Naive thymus-derived CD4-positive, alpha-beta T cell (primary cell): ENCODE measurements around the gene GPRC5A. TPM values are rescaled to one million over a fixed set of nuclear protein-coding genes. Genes with fewer than 3 reads are reported as not detected.
A peak's percentile ranks its signal among the peaks of the same experiment; 100 is the strongest.

Experiments used
- ATAC-seq: fragments of 150-1000 bp; cut with Tn5 transposase; 2 replicates; pipeline ENCODE4 v1.10.0; 2021; ENCODE audit warnings: mild to moderate bottlenecking, moderate library complexity
- CTCF ChIA-PET: fragments of 350-600 bp; sonication (Branson Sonifier 250); formaldehyde crosslinking; loops from one replicate; lab custom pipeline; 2021; ENCODE audit warnings: antibody characterized with exemption; lab: Charles Lee
- POLR2A ChIA-PET: fragments of 350-600 bp; sonication (Branson Sonifier 250); formaldehyde crosslinking; loops from one replicate; lab custom pipeline; 2021; ENCODE audit warnings: antibody characterized with exemption, inconsistent platforms; lab: Charles Lee
- DNase-seq, 9 donors: peaks; one replicate each; pipeline versions ENCODE4 v3.0.0 to v3.0.0-alpha.2; 2020 to 2022; ENCODE audit warnings: mixed read lengths in 1 of 9
- H3K27ac ChIP-seq: one replicate; pipeline ENCODE4 v1.7.0; 2013; ENCODE audit warnings: mild to moderate bottlenecking, low read depth, low read length, moderate library complexity
- H3K27me3 ChIP-seq, 2 donors: one replicate each; pipeline ENCODE4 v1.7.0; 2013; ENCODE audit warnings: low read length in 2 of 2, mild to moderate bottlenecking in 2 of 2, moderate library complexity in 2 of 2; ENCODE audit not compliant: control insufficient read depth in 2 of 2, insufficient read depth in 2 of 2
- H3K36me3 ChIP-seq, 3 experiments: 1 replicate in 2 of 3; 2 replicates in 1 of 3; pipeline ENCODE4 v1.7.0; 2013; ENCODE audit warnings: low read length in 3 of 3, mild to moderate bottlenecking in 3 of 3, moderate library complexity in 1 of 3; ENCODE audit not compliant: insufficient read depth in 3 of 3, control insufficient read depth in 2 of 3
- H3K4me1 ChIP-seq, 2 donors: one replicate each; pipeline ENCODE4 v1.7.0; 2013; ENCODE audit warnings: low read length in 2 of 2, mild to moderate bottlenecking in 2 of 2, moderate library complexity in 1 of 2; ENCODE audit not compliant: control insufficient read depth in 2 of 2, insufficient read depth in 2 of 2
- H3K4me3 ChIP-seq: 2 replicates; pipeline ENCODE4 v1.7.0; 2013; ENCODE audit warnings: mild to moderate bottlenecking, low read length
- H3K9me3 ChIP-seq, 3 experiments: 1 replicate in 2 of 3; 2 replicates in 1 of 3; pipeline ENCODE4 v1.7.0; 2013; ENCODE audit warnings: low read length in 3 of 3; ENCODE audit not compliant: control insufficient read depth in 2 of 3
- H3K27ac Mint-ChIP-seq, 9 donors: one replicate each; pipeline ENCODE4 v1.8.0; 2020 to 2022; ENCODE audit warnings: mixed read lengths in 9 of 9, mild to moderate bottlenecking in 8 of 9, moderate library complexity in 5 of 9, inconsistent platforms in 2 of 9
- H3K27me3 Mint-ChIP-seq, 5 donors: one replicate each; pipeline ENCODE4 v1.8.0; 2021 to 2022; ENCODE audit warnings: mixed read lengths in 5 of 5, mild to moderate bottlenecking in 1 of 5
- H3K36me3 Mint-ChIP-seq, 5 donors: one replicate each; pipeline ENCODE4 v1.8.0; 2020 to 2022; ENCODE audit warnings: mixed read lengths in 5 of 5, mild to moderate bottlenecking in 3 of 5, inconsistent platforms in 1 of 5
- H3K4me1 Mint-ChIP-seq, 7 donors: one replicate each; pipeline ENCODE4 v1.8.0; 2020 to 2022; ENCODE audit warnings: mixed read lengths in 7 of 7, mild to moderate bottlenecking in 3 of 7, inconsistent platforms in 1 of 7
- H3K4me3 Mint-ChIP-seq, 10 donors: one replicate each; pipeline ENCODE4 v1.8.0; 2020 to 2022; ENCODE audit warnings: mild to moderate bottlenecking in 10 of 10, mixed read lengths in 10 of 10, moderate library complexity in 6 of 10, inconsistent platforms in 2 of 10
- H3K9me3 Mint-ChIP-seq, 11 donors: one replicate each; pipeline ENCODE4 v1.8.0; 2020 to 2022; ENCODE audit warnings: mixed read lengths in 11 of 11, mild to moderate bottlenecking in 4 of 11, inconsistent platforms in 1 of 11, moderate library complexity in 1 of 11
- intact Hi-C, 2 donors: fragments of 100-400 bp; cut with micrococcal nuclease; formaldehyde crosslinking; loops; one replicate each; pipeline ENCODE4 v1.15.1; 2023
- polyA plus RNA-seq, 2 donors: library from polyadenylated mRNA; unstranded; fragments of 300-500 nt; fragmentation: Illumina TruSeq; gene quantifications; one replicate each; pipeline ENCODE4 v1.2.3, GENCODE V29; 2021
- total RNA-seq, 6 experiments: library from RNA in 5 of 6; stranded (reverse) in 5 of 6; gene quantifications; 1 replicate in 5 of 6; 2 replicates in 1 of 6; pipeline ENCODE4 v1.2.3 and lab custom pipeline; 2021 to 2026

GPRC5A gene
- total and polyA plus RNA-seq, 7 experiments from 2014 or later = 0.05 to 0.93 (median 0.13) TPM; not detected in 2

DNA sequence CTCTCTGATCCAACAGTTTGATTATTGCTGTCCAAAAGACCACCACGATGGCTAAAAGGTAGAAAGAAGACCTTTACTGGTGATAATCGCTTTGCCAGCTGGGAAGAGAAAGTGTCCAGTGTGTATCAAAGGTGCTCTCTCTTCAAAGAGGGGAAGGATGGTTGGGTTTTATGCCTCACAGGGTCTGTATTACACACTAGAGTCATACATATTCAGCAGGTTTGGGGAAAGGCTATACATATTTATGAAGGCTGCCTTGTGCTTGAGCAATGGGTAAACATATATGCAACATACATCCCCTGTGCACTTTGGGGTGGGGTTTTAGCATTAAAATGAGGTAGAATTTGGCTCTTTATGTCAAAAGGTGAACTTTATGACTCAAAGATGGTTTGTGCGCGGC lies 42.4 kb downstream of the GPRC5A start:
- Histone ChIP-seq H3K4me3 (no peak overlapping the region), H3K27me3 (no peaks in the 10 kb centered on the region), H3K27ac (no peak overlapping the region), H3K4me1 (no peaks in the 10 kb centered on the region), H3K36me3 (no peaks in the 10 kb centered on the region), H3K9me3 (no peaks in the 10 kb centered on the region)
- ChIA-PET CTCF (interaction anchor here (0.6 to 0.7 kb wide), 2 partner anchors 8 to 338 kb away, joined by 3 read pairs; no protein-coding TSS in a partner anchor), POLR2A (no interaction called here)
- Mint-ChIP-seq H3K27ac (no peak overlapping the region), H3K27me3 (peaks cover 0 to 2% (median 0%) of the 10 kb centered on the region in 5 donors), H3K9me3 (no peaks in the 10 kb centered on the region), H3K4me1 (peaks cover 0 to 11% (median 0%) of the 10 kb centered on the region in 7 donors), H3K4me3 (no peak overlapping the region), H3K36me3 (peaks cover 0 to 5% (median 0%) of the 10 kb centered on the region in 5 donors)
- DNase-seq = no peak
- intact Hi-C loops = no loop called here
- no peak for ATAC-seq

DNA sequence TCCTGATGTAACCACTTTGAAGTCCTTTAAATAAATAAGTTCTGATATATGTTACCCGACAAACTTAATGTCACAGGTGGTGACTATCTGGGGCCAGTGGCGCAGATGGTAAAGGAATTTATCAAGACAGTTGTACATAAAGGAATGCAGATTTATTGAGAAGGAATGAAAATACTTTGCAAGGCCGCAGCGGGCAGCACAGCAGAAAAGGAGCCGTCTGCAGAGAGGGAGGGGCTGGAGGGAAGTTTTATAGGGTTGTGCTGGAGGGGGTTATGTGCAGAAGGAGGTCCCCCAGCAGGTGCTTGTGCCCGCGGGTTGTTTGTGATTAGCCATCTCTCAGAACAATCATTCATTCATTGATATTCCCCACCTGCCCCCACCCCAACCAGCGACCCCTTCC lies 43.2 kb downstream of the GPRC5A start:
- no peak overlapping the region for H3K27ac Mint-ChIP-seq

DNA sequence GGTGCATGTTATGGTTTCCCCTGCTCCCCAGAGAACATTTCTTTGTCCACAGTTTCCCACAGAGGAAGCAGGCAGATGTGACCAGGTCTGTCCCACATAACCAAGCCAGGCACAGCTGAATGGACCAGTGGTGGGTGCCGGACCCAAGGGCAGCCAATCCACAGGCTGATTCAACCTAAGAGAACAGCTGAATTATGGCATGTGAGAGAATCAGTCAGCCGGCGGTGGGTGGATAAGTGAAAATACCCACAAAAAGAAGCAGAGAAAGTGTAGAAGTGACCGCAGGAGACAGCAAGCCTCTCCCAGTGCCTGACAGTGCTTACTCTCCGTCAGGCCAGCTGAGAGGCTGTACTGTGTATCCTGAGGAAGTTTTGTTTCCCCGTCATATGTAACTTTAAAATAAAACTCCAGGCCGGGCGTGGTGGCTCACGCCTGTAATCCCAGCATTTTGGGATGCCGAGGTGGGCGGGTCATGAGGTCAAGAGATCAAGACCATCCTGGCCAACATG lies 45.7 kb downstream of the GPRC5A start:
- ATAC-seq (no peak), DNase-seq (no peak)
- Mint-ChIP-seq H3K4me1 (peaks cover 0 to 3% (median 0%) of the 10 kb centered on the region in 7 donors), H3K27ac (no peak overlapping the region), H3K4me3 (no peak overlapping the region), H3K27me3 (peaks cover 0 to 2% (median 0%) of the 10 kb centered on the region in 5 donors), H3K9me3 (no peaks in the 10 kb centered on the region), H3K36me3 (no peaks in the 10 kb centered on the region)
- Histone ChIP-seq H3K36me3 (no peaks in the 10 kb centered on the region), H3K9me3 (no peaks in the 10 kb centered on the region), H3K27ac (no peak overlapping the region), H3K27me3 (no peaks in the 10 kb centered on the region), H3K4me1 (no peaks in the 10 kb centered on the region), H3K4me3 (no peak overlapping the region)
- intact Hi-C loops = no loop called here
- CTCF ChIA-PET = no interaction called here
- POLR2A ChIA-PET = no interaction called here

More for the DNA sequence above, 43.2 kb downstream of the GPRC5A start:
- POLR2A ChIA-PET = no interaction called here
- Mint-ChIP-seq H3K27me3 (peaks cover 0 to 2% (median 0%) of the 10 kb centered on the region in 5 donors), H3K9me3 (no peaks in the 10 kb centered on the region), H3K4me3 (no peak overlapping the region), H3K4me1 (peaks cover 0 to 11% (median 0%) of the 10 kb centered on the region in 7 donors), H3K36me3 (peaks cover 0 to 5% (median 0%) of the 10 kb centered on the region in 5 donors)
- H3K9me3 ChIP-seq = no peaks in the 10 kb centered on the region
- H3K4me1 ChIP-seq = no peaks in the 10 kb centered on the region
- no peak overlapping the region for H3K4me3 ChIP-seq
- DNase-seq (no peak), ATAC-seq (no peak)
- CTCF ChIA-PET = no interaction called here
- H3K27ac ChIP-seq = no peak overlapping the region
- H3K27me3 ChIP-seq = no peaks in the 10 kb centered on the region
- intact Hi-C loops = no loop called here
- H3K36me3 ChIP-seq = no peaks in the 10 kb centered on the region

DNA sequence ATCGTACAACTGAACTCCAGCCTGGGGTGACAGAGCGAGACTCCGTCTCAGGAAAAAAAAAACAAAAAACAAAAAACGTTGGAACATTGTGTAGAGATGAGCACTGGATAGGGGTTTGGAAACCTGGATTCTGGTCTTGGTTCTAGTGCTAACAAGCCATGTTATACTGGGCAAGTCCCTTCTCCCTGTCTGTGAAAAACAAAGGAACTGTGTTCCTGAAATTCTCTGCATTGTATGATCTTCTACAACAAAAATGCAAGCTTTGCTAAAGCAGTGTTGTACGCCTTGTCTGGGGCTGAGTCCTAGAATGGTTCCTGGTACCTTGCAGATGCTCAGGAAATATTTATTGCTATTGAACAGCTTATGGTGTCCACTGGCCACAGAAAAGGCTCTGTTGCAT lies 47.2 kb downstream of the GPRC5A start:
- peaks cover 0 to 2% (median 0%) of the 10 kb centered on the region in 5 donors for H3K27me3 Mint-ChIP-seq
- H3K36me3 Mint-ChIP-seq = no peaks in the 10 kb centered on the region
- POLR2A ChIA-PET = no interaction called here
- H3K4me1 Mint-ChIP-seq = peaks cover 0 to 3% (median 0%) of the 10 kb centered on the region in 7 donors
- ATAC-seq (no peak), DNase-seq (no peak)
- Histone ChIP-seq H3K27me3 (no peaks in the 10 kb centered on the region), H3K27ac (no peak overlapping the region), H3K36me3 (no peaks in the 10 kb centered on the region), H3K9me3 (no peaks in the 10 kb centered on the region), H3K4me3 (no peak overlapping the region), H3K4me1 (no peaks in the 10 kb centered on the region)
- intact Hi-C loops = no loop called here
- H3K9me3 Mint-ChIP-seq = no peaks in the 10 kb centered on the region
- CTCF ChIA-PET = no interaction called here
- H3K4me3 Mint-ChIP-seq = no peak overlapping the region
- H3K27ac Mint-ChIP-seq = peak overlapping the region in 1 of 9 donors; percentile 60

DNA sequence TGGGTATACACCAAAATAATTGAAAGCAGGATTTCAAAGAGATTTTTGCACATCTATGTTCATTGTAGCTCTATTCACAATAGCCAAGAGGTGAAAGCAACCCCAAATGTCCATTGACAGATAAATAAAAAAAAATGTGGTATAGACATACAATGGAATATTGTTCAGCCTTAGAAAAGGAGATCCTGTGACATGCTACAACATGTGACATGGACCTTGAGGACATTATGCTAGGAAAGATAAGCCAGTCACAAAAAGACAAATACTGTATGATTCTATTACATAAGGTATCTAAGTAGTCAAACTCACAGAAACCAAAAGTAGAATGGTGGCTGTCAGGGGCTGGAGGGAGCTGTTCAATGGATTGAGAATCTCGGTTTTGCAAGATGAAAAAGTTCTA lies 48.5 kb downstream of the GPRC5A start:
- ChIA-PET POLR2A (no interaction called here), CTCF (no interaction called here)
- Mint-ChIP-seq H3K4me3 (no peak overlapping the region), H3K36me3 (peaks cover 0 to 4% (median 0%) of the 10 kb centered on the region in 5 donors), H3K27ac (no peak overlapping the region), H3K9me3 (no peaks in the 10 kb centered on the region), H3K27me3 (peaks cover 0 to 5% (median 0%) of the 10 kb centered on the region in 5 donors), H3K4me1 (peaks cover 0 to 3% (median 0%) of the 10 kb centered on the region in 7 donors)
- no peak overlapping the region for H3K27ac ChIP-seq
- no peak for DNase-seq
- no peaks in the 10 kb centered on the region for H3K9me3 ChIP-seq
- H3K27me3 ChIP-seq = no peaks in the 10 kb centered on the region
- intact Hi-C loops = no loop called here
- H3K36me3 ChIP-seq = no peaks in the 10 kb centered on the region
- no peak overlapping the region for H3K4me3 ChIP-seq
- no peaks in the 10 kb centered on the region for H3K4me1 ChIP-seq
- ATAC-seq = no peak

DNA sequence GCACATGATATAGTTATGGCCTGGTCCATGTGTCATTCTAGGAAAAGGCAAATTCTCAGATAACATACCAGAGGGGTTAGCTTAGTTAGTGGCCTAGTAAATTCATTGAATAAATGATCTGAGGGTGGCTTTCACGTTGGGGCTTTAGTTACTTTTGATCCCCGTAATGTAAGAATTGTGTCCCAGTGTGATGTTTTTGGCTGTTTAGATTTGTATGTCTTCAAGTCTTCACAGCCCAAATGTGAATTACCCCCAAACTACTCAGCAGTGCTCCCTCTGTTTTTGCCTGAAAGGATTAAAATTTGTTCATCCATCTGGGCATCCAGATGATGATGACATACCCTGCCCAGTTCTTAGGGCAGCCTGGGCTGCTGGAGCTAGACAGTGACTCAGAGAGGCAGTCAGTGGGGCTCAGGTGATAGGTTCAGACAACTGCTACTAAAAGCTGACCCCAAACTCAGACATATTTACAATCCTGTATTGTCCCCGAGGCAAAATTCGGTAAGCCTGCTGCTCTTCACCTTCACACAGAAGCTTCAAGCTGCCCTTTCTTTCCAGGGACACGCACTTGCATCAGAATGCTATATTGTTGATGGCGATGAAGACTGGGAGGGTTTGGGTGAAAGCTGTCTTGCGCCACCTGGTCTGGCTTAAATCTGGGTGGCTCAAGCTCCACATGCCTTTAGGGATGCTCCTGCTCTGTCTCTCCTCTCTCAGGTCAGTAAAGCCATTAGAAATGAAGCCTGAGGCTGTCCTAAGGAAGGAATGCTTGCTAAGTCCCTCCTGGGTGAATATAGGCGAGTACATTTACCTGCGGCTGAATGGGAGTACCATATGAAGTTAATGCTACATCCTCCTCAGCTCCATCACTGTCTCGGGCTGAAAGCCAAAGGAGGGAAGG lies 50.3 kb downstream of the GPRC5A start:
- no peaks in the 10 kb centered on the region for H3K27me3 ChIP-seq
- H3K4me1 ChIP-seq = no peaks in the 10 kb centered on the region
- H3K4me3 ChIP-seq = no peak overlapping the region
- DNase-seq (no peak), ATAC-seq (no peak)
- H3K9me3 ChIP-seq = no peaks in the 10 kb centered on the region
- Mint-ChIP-seq H3K36me3 (peaks cover 0 to 4% (median 0%) of the 10 kb centered on the region in 5 donors), H3K9me3 (no peaks in the 10 kb centered on the region), H3K27ac (peak overlapping the region in 1 of 9 donors; percentile 3), H3K4me3 (no peak overlapping the region), H3K27me3 (peaks cover 0 to 10% (median 0%) of the 10 kb centered on the region in 5 donors), H3K4me1 (peaks cover 0 to 3% (median 0%) of the 10 kb centered on the region in 7 donors)
- H3K36me3 ChIP-seq = no peaks in the 10 kb centered on the region
- ChIA-PET POLR2A (no interaction called here), CTCF (interaction anchor here (0.6 to 0.7 kb wide), 3 partner anchors 8 to 35 kb away, joined by 3 read pairs; no protein-coding TSS in a partner anchor)
- intact Hi-C loops = no loop called here
- H3K27ac ChIP-seq = no peak overlapping the region
